Ecto neural progenitor cell (in vitro differentiated cells): Measurements from ENCODE around the gene VTA1.
A peak's percentile ranks its signal among the peaks of the same experiment; 100 is the strongest.
"Not testable (repeated sequence)": the region's sequence is repeated elsewhere in the genome, so short reads cannot be mapped to it uniquely, and the experiment has no call there.

Experiments
- DNase-seq: peaks from one replicate; pipeline ENCODE4 v3.0.0-alpha.2; 2018; ENCODE audit warnings: low spot score

The VTA1 gene, protein sequence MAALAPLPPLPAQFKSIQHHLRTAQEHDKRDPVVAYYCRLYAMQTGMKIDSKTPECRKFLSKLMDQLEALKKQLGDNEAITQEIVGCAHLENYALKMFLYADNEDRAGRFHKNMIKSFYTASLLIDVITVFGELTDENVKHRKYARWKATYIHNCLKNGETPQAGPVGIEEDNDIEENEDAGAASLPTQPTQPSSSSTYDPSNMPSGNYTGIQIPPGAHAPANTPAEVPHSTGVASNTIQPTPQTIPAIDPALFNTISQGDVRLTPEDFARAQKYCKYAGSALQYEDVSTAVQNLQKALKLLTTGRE

DNA sequence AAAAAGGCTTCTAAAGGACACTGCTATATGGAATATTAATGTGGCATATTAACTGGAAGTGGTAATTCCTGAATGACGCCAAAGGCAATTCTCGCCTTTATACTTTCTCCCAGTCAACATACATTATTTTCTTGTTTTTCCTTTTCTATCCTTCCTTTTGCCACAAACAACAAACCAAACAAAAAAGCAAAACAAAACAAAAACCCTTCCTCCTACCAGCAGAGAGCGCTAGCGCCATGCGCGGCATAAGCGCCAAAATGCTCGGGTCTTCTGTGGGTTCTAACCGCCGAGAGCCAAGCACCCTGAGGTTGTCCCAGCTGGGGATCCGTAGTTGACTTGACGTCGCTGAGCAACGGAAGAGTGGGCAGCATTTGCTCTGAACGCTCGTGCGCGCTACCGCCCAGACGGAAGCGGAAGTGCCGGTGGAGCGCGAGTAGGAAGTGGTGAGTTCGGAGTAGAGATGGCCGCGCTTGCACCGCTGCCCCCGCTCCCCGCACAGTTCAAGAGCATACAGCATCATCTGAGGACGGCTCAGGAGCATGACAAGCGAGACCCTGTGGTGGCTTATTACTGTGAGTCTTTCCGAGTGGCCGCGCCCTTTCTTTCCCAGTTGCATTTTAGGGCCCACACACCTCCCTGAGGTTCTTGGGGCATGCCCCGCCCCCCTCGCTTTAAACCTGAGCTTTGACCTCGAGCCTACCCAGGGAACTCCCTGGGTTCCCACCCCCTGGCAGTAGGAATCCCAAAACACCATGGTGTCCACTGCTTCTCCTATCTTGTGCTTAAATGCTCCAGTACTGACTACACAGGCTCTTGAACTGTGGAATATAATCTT lies at the start of gene VTA1, which contains the start of gene NMBR:
Gene VTA1, plus strand, starts transcription at position 436 of the 835 bp plus-strand sequence. Its CDS starts 25 bp downstream, at position 461.
Gene NMBR, minus strand, starts transcription at position 295 of the 835 bp plus-strand sequence. CDS start 58,464 bp downstream, outside the sequence.
- peak; percentile 95 for DNase-seq

DNA sequence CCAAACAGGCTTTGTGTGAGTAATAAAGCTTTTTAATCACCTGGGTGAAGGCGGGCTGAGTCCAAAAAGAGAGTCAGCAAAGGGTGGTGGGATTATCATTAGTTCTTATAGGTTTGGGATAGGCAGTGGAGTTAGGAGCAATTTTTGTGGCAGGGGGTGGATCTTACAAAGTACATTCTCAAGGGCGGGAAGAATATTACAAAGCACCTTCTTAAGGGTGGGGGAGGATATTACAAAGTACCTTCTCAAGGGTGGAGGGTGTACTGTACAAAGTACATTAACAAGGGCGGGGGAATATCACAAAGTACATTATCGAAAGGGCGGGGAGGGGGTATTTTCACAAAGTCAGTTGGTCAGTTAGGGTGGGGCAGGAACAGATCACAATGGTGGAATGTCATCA lies 42.2 kb upstream of the VTA1 start:
- DNase-seq, result not testable (repeated sequence)

DNA sequence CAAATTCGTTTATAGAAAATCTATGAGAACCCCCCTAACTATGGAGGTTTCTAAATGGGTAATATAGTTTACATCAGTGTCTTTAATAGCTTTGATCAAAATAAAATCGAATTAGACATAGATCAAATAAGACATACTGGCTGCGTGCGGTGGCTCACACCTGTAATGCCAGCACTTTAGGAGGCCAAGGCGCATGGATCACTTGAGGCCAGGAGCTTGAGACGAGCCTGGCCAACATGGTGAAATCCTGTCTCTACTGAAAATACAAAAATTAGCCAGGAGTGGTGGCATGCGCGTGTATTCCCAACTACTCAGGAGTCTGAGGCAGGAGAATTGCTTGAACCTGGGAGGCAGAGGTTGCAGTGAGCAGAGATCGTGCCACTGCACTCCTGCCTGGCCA lies 36.2 kb upstream of the VTA1 start:
- DNase-seq, result not testable (repeated sequence)

DNA sequence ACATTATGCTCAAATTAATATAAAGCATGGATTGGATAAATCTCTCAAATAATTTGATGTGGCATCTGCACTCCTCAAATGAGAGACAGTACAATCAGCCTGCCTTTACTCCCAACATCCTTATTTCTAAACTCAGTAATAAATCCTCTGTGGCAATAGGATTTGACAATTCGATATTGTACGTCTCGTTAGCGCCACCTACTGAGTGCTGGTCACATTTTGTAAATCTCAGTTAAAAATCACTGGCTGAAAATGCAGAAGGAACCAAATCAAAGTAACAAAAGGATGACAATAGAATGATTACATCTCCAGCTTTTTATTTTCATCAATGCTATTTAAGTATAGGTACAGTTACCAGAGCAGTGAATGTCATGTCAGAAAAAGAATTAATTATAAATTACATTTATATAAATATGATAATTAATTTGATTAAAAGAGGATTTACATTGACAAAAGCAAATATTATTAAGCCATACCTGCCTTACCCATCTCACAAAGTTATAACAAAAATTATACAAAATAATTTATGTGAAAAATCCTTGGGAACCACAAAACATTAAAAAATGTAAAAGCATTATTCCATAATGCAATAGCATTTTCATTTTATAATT lies 34.5 kb upstream of the VTA1 start:
- peak; percentile 63 for DNase-seq

DNA sequence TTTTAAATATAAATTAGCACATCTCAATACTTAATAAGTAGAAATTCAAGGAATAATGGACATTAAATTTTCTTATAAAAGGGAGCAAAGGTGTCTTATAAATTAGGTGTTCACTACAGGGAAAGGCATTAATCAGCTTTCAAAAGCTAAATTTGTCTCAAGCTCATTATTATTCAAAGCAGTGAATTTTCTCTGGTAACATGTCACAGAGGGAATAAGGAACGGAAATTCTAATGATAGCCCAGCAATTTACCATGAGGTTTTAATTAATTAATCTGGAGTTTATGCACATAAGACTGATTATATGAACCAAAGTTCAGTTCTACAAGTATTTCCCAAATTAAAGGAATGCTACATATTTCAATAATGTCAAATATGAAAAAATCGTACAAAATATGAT lies 29.7 kb upstream of the VTA1 start:
- DNase-seq, result no peak

DNA sequence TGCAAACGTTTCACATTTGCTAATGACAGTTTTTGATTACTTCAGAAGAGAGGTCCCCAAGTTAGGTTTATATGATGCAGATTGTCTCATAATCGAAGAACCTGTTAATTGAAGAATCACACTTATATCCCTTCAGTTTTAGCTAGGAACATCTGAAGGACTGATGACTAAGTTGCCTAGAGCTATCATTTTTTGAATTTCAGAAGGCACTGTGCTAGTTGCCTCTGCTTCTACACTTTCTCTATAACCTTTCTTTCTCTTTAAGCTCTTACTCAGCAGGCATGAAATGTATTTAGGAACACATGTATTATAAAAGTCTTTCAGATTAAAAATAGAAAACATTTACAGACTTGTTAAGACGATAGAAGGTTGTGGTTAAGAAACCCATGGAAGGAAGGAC lies 28.7 kb upstream of the VTA1 start:
- DNase-seq, result no peak

DNA sequence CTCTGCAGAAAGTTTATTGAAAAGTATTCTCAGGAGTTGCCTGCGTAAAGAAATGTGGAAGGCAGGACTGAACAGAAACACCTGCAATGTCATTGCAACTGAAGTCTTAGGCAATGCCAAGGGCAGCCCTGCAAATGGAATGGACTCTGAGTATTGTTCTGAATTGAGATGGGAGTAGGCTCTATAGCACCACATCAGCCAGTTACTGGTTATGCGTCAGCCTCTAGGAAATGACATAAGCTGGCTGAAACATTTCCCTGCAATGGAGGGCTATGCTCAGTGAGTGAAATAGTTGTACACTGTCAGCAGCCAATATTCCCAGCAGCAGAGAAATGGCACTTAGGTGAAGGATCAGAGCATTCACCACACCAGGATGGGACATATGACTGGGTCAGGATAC lies 28.1 kb upstream of the VTA1 start:
- no peak for DNase-seq

DNA sequence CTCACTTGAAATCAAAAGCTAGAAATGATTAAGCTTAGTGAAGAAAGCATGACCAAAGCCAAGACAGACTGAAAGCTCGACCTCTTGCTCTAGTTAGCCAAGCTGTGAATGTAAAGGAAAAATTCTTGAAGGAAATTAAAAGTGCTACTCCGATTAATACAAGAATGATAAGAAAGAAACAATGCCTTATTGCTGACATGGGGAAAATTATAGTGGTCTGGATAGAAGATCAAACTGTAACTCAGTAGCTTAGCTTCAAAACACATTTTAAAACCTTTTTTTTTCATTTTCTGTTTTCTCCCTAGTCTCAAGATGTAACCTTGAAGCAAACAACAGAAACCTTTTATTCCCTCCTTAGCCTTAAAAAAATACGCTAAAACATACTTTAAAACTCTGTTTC lies 25.7 kb upstream of the VTA1 start:
- DNase-seq, result no peak

DNA sequence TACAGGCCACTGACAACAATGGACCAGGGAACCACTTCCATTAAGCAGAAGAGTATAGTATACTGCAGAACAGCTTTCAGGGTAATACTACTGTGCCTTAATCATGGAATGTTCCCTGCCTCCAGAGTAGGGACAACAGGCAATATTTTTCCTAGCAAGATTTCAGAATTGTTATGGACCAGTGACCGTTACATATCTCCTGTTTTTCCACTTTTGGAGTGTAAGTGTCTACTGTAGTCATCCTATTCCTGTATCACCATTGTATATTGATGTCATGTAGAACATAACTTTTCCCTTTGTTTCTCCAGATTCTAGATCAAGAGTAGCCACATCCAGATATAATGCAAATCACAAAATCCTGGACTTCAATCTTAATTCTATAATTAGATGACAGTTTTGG lies 16.2 kb upstream of the VTA1 start:
- no peak for DNase-seq

DNA sequence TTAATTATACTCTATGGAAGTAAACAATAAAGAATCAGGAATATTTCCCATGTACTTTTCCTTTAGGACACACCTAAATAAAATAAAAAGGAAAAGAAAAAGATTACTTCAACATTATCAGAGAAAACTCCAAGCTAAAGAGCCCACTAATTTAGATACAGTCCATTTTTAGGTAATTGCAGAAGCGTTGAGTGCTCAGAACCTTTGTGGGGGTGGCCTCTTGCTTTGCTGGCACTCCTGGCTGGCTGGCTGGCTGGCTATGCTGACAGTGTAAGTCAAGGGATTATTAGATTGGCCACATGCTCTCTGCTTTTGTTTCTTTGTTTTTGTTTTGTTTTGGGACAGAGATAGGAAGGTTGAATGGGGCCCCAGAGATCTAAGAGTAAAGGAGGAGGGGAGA lies 14.4 kb upstream of the VTA1 start, which contains the start of gene GJE1:
Gene GJE1, plus strand, starts transcription at position 301 of the 400 bp plus-strand sequence. CDS start 234 bp downstream, outside the sequence.
- DNase-seq, result no peak

DNA sequence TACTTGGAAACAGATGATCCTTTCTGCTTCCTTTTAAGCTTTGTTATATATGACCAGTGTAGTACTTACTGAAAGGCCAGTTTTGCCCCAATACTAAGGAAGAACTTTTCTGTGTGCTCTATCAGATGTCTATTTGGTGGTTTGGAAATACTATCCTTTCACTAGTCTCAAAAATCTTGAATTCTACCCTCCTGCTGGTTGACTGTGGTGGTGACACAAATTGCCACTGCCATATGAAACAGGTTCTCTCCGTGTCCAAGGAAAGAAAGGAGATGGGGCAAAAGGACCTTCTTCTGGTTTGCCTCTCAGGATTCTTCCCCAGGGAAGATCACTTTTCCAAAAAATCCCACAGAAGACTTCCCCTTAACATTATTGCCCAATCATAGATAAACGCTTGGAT lies 8.2 kb upstream of the VTA1 start:
- DNase-seq, result no peak

DNA sequence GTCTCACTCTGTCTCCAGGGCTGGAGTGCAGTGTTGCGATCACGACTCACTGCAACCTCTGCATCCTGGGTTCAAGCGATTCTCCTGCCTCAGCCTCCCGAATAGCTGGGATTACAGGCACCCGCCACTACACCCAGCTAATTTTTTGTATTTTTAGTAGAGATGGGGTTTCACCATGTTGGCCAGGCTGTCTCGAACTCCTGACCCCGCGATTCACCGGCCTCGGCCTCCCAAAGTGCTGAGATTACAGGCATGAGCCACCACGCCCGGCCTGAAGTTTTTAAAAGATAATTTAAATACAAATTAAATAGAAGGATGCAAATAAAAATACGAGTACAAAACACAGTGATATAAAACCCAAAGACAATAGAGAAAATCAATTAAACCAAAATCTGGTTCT lies 5.5 kb upstream of the VTA1 start:
- not testable (repeated sequence) for DNase-seq

DNA sequence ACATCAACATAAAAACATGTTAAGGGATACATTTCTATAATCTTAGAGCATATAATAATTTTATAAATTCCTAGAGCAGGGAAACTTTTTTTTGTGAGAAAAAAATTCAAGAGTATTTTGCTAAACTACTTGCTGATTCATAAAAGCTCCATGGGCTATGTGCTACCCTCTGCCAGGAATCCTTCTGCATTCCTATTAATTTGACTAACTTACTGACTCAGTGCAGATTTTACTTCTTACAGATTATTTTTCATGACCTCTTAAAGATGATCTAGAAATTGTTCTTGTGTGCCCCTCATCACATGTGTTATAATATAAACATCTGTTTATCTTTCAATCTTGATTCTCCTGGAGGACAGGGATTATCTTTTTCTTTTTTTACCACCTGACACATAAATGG lies 5.7 kb downstream of the VTA1 start:
- DNase-seq, result no peak

DNA sequence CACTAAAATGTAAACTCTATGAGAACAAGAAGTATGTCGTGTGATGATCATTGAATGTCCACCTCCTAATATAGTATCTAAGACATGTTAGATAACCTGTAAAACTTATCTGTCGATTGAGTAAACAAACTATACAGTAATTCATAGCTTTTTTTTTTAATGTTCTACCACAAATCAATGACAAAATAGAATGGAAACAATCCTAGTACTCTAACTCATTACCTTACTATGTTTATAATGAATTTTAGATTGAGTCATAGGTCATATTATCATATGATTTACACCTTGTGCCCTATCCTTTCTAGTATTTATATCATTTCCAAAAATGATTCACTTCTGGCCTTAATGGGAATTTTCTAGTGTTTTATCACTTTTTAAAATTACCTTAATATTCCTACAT lies 6.1 kb downstream of the VTA1 start:
- no peak for DNase-seq

DNA sequence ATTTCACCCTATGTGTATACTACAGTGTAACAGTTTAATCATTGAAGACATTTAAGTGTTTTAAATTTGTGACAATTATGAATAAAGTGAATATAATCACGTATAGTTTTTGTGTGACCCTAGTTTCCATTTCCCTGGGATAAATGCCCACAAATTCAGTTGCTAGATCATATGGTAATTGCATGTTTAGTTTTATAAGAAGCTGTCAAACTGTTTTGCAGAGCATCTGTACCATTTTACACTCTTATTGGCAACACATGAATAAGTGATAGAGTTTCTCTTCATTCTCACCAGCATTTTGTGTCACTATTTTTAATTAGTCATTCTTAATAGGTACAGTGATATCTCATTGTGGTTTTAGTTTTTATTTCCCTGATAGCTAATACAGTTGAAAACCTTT lies 7.3 kb downstream of the VTA1 start:
- no peak for DNase-seq

DNA sequence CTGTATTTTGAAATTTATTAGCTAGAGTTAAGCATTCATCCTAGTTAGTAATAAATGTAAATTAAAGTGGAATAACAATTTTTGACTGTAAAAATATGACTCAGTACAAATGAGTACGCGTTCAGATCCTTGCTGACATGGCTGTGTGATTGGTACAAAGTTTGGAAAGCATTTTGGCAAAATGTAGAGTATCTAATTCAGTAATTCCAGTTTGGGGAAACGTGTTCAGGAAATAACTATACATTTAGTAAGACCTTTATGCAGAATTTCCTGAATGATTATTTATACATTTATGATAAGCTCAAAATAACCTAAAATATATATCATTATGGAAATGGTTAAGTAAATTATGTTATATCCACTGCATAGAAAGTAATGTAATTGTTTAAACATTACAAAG lies 8.0 kb downstream of the VTA1 start:
- no peak for DNase-seq

DNA sequence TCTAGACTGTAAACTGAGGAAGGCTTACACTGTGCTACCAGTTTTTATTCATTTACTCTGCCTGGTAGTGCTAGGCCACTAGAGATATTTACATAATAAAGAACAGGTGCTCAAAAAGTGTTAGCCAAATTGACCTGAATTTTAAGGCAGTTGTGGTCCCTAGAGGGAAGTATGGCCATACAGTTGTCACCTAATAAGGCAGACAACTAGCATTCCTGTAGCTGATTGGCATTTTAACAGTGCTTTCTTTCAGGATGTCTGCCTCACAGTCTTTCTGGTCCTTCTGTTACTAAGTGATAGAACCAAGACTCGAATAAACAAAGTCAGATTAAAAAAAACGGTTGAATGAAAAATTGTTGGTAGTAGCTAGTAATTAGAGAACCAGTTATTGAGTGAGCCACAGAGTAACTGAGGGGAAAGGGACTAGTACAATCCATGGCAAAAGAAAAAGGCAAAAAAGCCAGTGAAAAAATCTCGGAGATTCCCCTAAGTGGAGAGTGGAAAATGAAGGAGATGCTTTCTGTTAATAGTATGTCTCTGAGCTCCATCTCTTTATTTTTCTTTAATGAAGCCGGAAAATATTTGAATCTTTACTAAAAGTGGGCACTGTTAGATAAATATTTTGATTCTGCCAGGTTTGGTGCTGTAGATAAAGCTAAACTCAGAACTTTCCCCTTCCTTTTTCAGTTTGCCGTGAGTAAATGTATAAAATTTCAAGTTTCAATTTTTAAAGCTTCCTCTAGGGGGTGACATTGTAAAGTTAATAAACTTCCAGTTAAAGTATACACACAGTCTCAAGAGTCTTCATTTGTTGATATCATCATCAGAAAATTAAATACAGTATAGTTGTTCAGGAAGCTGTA lies 9.1 kb downstream of the VTA1 start:
- no peak for DNase-seq

DNA sequence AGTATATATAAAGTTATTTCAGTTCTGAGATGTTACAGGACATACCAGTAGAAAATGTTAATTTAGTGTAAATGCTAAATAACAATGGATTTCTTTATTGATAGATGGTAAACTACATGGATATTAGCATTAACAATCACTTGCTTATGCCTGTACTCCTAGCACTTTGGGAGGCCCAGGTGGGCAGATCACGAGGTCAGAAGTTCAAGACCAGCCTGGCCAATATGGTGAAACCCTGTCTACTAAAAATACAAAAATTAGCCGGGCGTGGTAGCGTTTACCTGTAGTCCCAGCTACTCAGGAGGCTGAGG lies 9.7 kb downstream of the VTA1 start:
- not testable (repeated sequence) for DNase-seq

DNA sequence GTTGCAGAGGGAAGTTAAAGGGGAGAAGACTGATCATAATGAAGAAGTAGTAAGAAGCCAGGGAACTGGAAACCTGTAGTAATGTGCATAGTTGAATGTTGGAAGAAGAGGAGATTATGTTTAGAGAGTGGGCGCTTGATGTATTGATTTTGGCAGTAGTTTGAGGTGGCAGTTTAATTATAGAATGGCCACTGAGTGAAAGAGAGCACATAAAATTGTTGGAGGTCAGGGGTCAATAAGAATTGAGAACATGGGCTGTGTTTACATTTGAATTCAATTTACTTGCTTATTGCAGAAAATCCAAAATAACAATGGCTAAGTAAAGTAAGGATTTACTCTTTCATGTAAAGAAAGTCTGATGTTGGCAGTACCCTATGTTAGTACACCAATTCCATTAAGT lies 15.7 kb downstream of the VTA1 start:
- DNase-seq, result no peak

DNA sequence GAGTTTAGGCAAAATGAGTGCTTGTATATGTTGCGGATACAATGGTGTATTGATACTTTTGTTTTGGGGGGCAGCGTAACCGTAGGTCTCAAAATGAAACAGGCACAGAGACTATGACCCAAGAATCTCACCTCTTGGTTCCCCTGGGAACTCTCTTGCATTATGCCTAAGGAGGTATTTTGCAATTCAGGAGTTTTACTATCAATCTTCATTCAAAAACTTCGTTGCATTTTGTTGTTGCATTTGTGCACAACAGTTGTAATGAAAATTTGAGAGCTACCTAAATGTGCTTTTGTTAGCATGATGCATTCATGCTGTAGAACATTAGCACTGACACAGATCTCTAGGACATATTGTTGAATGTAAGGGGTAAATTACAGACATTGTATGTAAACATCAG lies 18.2 kb downstream of the VTA1 start:
- no peak for DNase-seq

DNA sequence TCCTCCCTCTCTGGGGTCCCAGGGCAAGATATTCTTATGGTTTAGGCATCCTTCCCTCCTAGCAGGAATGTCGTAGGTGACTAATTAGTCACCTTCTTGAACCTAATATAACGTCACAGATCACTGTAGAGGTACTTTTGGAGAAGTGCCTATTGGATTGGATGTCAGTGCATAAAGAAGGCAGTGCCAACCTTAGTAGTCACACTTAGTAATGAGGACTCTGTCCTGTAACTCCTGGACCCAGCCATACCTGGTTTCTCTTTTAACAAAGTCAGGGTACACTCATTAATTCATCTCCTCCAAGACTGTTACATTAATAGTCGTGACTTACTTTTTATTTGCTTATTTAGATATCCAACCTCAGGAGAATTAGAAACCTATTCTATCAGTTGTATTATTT lies 20.0 kb downstream of the VTA1 start:
- no peak for DNase-seq

DNA sequence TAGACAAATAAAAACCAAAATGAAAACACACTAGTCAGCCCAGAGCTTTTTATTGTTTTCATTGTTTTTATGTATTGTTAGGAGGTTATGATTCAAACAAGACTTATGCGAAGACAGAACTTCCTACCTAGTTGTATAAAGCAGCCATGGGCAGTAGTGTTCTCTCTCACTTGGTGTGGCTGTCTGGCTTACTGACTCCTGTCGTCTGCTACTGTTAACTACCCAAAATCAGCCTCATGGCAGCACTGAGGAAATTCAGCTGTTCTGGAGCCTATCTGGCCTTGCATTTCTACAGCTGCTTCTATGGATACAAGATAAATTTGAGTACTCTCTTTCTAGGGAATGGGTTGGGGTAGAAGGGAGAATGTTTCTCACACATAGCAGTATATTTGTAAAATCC lies 20.4 kb downstream of the VTA1 start:
- DNase-seq, result no peak
